GM23248 (cell line): ENCODE results near the gene RNF114. TPM values are rescaled to one million over a fixed set of nuclear protein-coding genes. Genes with fewer than 3 reads are reported as not detected.

Experiments
- DNase-seq: peaks from one replicate; pipeline ENCODE4 v3.0.0-alpha.2; 2015
- H2AFZ ChIP-seq: fragments of 200-600 bp; sonication (generic); 2 replicates; pipeline ENCODE4 v1.6.1; 2016; ENCODE audit warnings: antibody characterized with exemption
- H3F3A ChIP-seq: fragments of 200-600 bp; sonication (generic); 2 replicates; pipeline ENCODE4 v1.6.1; 2016; ENCODE audit warnings: mild to moderate bottlenecking, antibody characterized with exemption, mixed run types; ENCODE audit not compliant: insufficient read depth
- H3K27ac ChIP-seq: fragments of 200-600 bp; sonication (generic); 2 replicates; pipeline ENCODE4 v1.5.1; 2016; ENCODE audit warnings: mild to moderate bottlenecking
- H3K27me3 ChIP-seq: fragments of 200-600 bp; sonication (generic); replicated peaks from 2 replicates; pipeline ENCODE4 v1.6.1; 2016; ENCODE audit warnings: mild to moderate bottlenecking; ENCODE audit not compliant: insufficient read depth
- H3K36me3 ChIP-seq: fragments of 200-600 bp; sonication (generic); 2 replicates; pipeline ENCODE4 v1.6.1; 2016; ENCODE audit warnings: low read depth, mild to moderate bottlenecking
- H3K4me1 ChIP-seq: fragments of 200-600 bp; sonication (generic); 2 replicates; pipeline ENCODE4 v1.6.1; 2016; ENCODE audit warnings: mild to moderate bottlenecking; ENCODE audit not compliant: insufficient read depth
- H3K4me2 ChIP-seq: fragments of 200-600 bp; sonication (generic); one replicate; pipeline ENCODE4 v1.6.1; 2016; ENCODE audit warnings: mild to moderate bottlenecking; ENCODE audit not compliant: unreplicated experiment
- H3K4me3 ChIP-seq: fragments of 200-600 bp; sonication (generic); 2 replicates; pipeline ENCODE4 v1.5.1; 2016; ENCODE audit warnings: mild to moderate bottlenecking
- H3K79me2 ChIP-seq: fragments of 200-600 bp; sonication (generic); 2 replicates; pipeline ENCODE4 v1.6.1; 2016; ENCODE audit warnings: mild to moderate bottlenecking; ENCODE audit not compliant: insufficient read depth
- H3K9ac ChIP-seq: fragments of 200-600 bp; sonication (generic); 2 replicates; pipeline ENCODE4 v1.6.1; 2016; ENCODE audit warnings: mild to moderate bottlenecking
- H3K9me2 ChIP-seq: fragments of 200-600 bp; sonication (generic); 2 replicates; pipeline ENCODE4 v1.6.1; 2016; ENCODE audit warnings: mixed run types, mild to moderate bottlenecking, moderate library complexity; ENCODE audit not compliant: insufficient read depth
- H3K9me3 ChIP-seq: fragments of 200-600 bp; sonication (generic); one replicate; pipeline ENCODE4 v1.6.1; 2017; ENCODE audit warnings: low read depth
- H4K20me1 ChIP-seq: fragments of 200-600 bp; sonication (generic); 2 replicates; pipeline ENCODE4 v1.6.0; 2016; ENCODE audit not compliant: insufficient read depth
- EZH2 ChIP-seq: fragments of 200-600 bp; sonication (generic); IDR thresholded peaks from 2 replicates; pipeline ENCODE4 v1.6.1; 2018; ENCODE audit warnings: antibody characterized with exemption, mild to moderate bottlenecking; ENCODE audit not compliant: insufficient read depth, poor library complexity, severe bottlenecking
- EZH2phosphoT487 ChIP-seq: fragments of 200-600 bp; sonication (generic); IDR thresholded peaks from 2 replicates; pipeline ENCODE4 v1.6.1; 2018; ENCODE audit warnings: antibody characterized with exemption, moderate library complexity, mild to moderate bottlenecking, low read depth; ENCODE audit not compliant: insufficient read depth
- WGBS, 2 experiments: methylation state at CpG; one replicate each; pipeline ENCODE4 v1.1.6; 2015 to 2017; ENCODE audit warnings: low lambda C conversion rate in 2 of 2, low coverage in 1 of 2; ENCODE audit errors: missing lambda C conversion rate in 2 of 2; 5-methylcytosine and 5-hydroxymethylcytosine counted together
- in situ Hi-C: fragments of 300-500 bp; cut with MboI; formaldehyde crosslinking; loops from 2 replicates; pipeline ENCODE4 v1.15.0; 2020
- polyA plus RNA-seq: library from polyadenylated mRNA; unstranded; fragments of >200 nt; fragmentation: Nextera tagmentation; extraction: Ambion mirVana; gene quantifications from 2 replicates; pipeline ENCODE4 v1.2.1, GENCODE V29; 2016
- total RNA-seq: library from RNA; depleted of rRNA; stranded (reverse); fragments of >200 nt; shearing (Covaris generic); gene quantifications from 2 replicates; pipeline ENCODE4 v1.2.3, GENCODE V29; 2014

The RNF114 gene
- total and polyA plus RNA-seq, 2 experiments from 2014 or later, result 72.7 to 96.0 TPM

DNA sequence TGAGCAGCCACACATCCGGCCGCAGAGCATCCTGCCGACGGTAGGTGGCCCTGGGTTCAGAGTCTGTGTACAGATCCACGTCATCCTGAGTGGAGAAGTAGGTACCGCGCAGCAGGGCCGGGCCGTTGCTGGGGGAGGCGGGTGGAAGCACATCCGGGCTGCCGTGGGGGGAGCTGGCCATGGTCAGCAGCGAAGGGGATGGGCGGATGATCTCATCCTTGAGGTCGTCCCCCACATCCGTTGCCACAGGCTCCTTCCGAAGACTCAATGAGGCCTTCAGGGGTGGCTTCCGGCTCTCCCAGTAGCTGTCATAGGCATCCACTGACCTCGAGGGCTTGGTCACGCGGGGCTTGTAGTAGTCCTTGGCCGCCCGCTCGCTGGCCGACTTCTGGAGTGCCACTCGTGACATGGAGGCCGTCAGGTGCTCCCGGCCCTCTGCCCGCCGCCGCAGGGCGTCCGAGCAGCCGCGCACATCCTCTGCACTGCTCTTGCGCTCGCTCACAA lies 30.0 kb upstream of the RNF114 start:
- Histone ChIP-seq H3K27me3 (no peaks in the 10 kb centered on the region), H3K9me2 (no peaks in the 10 kb centered on the region), H3K79me2 (peaks cover 37% of the 10 kb centered on the region), H3K4me3 (no peak overlapping the region), H4K20me1 (no peaks in the 10 kb centered on the region), H2AFZ (no peak overlapping the region), H3K36me3 (peaks cover 18% of the 10 kb centered on the region; the same call in 1 of the 2 replicates), H3K9me3 (no peaks in the 10 kb centered on the region), H3K4me2 (no peak overlapping the region), H3K4me1 (no peaks in the 10 kb centered on the region), H3K9ac (no peak overlapping the region), H3K27ac (no peak overlapping the region), H3F3A (no peaks in the 10 kb centered on the region)
- in situ Hi-C loops, result no loop called here
- no peak for DNase-seq
- TF ChIP-seq EZH2phosphoT487, result no peak
- no peak for TF ChIP-seq EZH2
- 96 to 99% methylated on average over 36 to 37 of the region's 37 CpGs for WGBS, 2 experiments

- no peak overlapping the region for H3K4me2 ChIP-seq
- no peak overlapping the region for H3K4me3 ChIP-seq
- H2AFZ ChIP-seq, result no peak overlapping the region
- peaks cover 42% of the 10 kb centered on the region for H3K79me2 ChIP-seq
- H3K9me2 ChIP-seq, result no peaks in the 10 kb centered on the region
- H3K9me3 ChIP-seq, result no peaks in the 10 kb centered on the region
- peaks cover 18% of the 10 kb centered on the region; the same call in 1 of the 2 replicates for H3K36me3 ChIP-seq
- H3K27ac ChIP-seq, result no peak overlapping the region
- H3K9ac ChIP-seq, result no peak overlapping the region
- no peak for DNase-seq
- in situ Hi-C loops, result no loop called here
- H4K20me1 ChIP-seq, result no peaks in the 10 kb centered on the region
- WGBS, 2 experiments, result 88 to 94% methylated on average over 15 of the region's 15 CpGs
- H3K4me1 ChIP-seq, result no peaks in the 10 kb centered on the region
- no peak for TF ChIP-seq EZH2phosphoT487
- TF ChIP-seq EZH2, result no peak
- H3F3A ChIP-seq, result no peaks in the 10 kb centered on the region
- H3K27me3 ChIP-seq, result no peaks in the 10 kb centered on the region
These were observed 29.5 kb upstream of the RNF114 start for GRCh38 chr20:49906615-49907154.

GRCh38 chr20:49907405-49908257 lies 28.6 kb upstream of the RNF114 start:
- H3K9ac ChIP-seq, result no peak overlapping the region
- WGBS, 2 experiments, result 91 to 94% methylated on average over 16 to 19 of the region's 19 CpGs
- in situ Hi-C loops, result no loop called here
- no peak for DNase-seq
- H4K20me1 ChIP-seq, result no peaks in the 10 kb centered on the region
- no peaks in the 10 kb centered on the region for H3K9me3 ChIP-seq
- no peak for TF ChIP-seq EZH2phosphoT487
- no peak for TF ChIP-seq EZH2
- no peaks in the 10 kb centered on the region for H3K27me3 ChIP-seq
- no peak overlapping the region for H2AFZ ChIP-seq
- H3K79me2 ChIP-seq, result peaks cover 52% of the 10 kb centered on the region
- H3K4me2 ChIP-seq, result no peak overlapping the region
- H3K27ac ChIP-seq, result no peak overlapping the region
- peaks cover 18% of the 10 kb centered on the region; the same call in 1 of the 2 replicates for H3K36me3 ChIP-seq
- no peaks in the 10 kb centered on the region for H3K4me1 ChIP-seq
- H3K9me2 ChIP-seq, result no peaks in the 10 kb centered on the region
- no peak overlapping the region for H3K4me3 ChIP-seq
- H3F3A ChIP-seq, result no peaks in the 10 kb centered on the region

- Histone ChIP-seq H3K36me3 (peaks cover 18% of the 10 kb centered on the region; the same call in 1 of the 2 replicates), H2AFZ (no peak overlapping the region), H3K27me3 (no peaks in the 10 kb centered on the region), H3K79me2 (peaks cover 58% of the 10 kb centered on the region), H3K4me2 (no peak overlapping the region), H3F3A (no peaks in the 10 kb centered on the region), H3K4me1 (peaks cover under 1% of the 10 kb centered on the region; the same call in 1 of the 2 replicates), H3K4me3 (no peak overlapping the region), H3K9ac (no peak overlapping the region), H4K20me1 (no peaks in the 10 kb centered on the region), H3K27ac (no peak overlapping the region), H3K9me2 (no peaks in the 10 kb centered on the region), H3K9me3 (no peaks in the 10 kb centered on the region)
- 98% methylated on average over 9 to 11 of the region's 11 CpGs for WGBS, 2 experiments
- no peak for TF ChIP-seq EZH2phosphoT487
- DNase-seq, result no peak
- in situ Hi-C loops, result no loop called here
These were observed 28.0 kb upstream of the RNF114 start for GRCh38 chr20:49908258-49908565.
